ENCODE data around the gene LRRC74A. TPM values are rescaled to one million over a fixed set of nuclear protein-coding genes. Genes with fewer than 3 reads are reported as not detected.
A peak's percentile ranks its signal among the peaks of the same experiment; 100 is the strongest.

The LRRC74A gene
- total RNA-seq, 2 donors from 2014 or later = not detected

GRCh38 chr14:76844223-76844622 is 18.0 kb downstream of the LRRC74A start:
- no peak for DNase-seq (ENCODE audit: low spot score)
- peak; percentile 67 for ATAC-seq (ENCODE audit: insufficient number of reproducible peaks, low FRiP score, low read depth)
- H3K4me1 ChIP-seq (ENCODE audit: control insufficient read depth in 1 of 2, low read depth in 2 of 2) = peaks cover 0 to 5% of the 10 kb centered on the region in 2 donors
- H3K27me3 ChIP-seq (replicated peaks; ENCODE audit: insufficient read depth) = no peaks in the 10 kb centered on the region
- TF ChIP-seq CTCF (IDR thresholded peaks at IDR 0.05) = peak; percentile 20
- H3K9me3 ChIP-seq = no peaks in the 10 kb centered on the region
- H3K36me3 ChIP-seq = no peaks in the 10 kb centered on the region
- H3K4me3 ChIP-seq = no peak overlapping the region
- no peak overlapping the region for H3K27ac ChIP-seq

DNA sequence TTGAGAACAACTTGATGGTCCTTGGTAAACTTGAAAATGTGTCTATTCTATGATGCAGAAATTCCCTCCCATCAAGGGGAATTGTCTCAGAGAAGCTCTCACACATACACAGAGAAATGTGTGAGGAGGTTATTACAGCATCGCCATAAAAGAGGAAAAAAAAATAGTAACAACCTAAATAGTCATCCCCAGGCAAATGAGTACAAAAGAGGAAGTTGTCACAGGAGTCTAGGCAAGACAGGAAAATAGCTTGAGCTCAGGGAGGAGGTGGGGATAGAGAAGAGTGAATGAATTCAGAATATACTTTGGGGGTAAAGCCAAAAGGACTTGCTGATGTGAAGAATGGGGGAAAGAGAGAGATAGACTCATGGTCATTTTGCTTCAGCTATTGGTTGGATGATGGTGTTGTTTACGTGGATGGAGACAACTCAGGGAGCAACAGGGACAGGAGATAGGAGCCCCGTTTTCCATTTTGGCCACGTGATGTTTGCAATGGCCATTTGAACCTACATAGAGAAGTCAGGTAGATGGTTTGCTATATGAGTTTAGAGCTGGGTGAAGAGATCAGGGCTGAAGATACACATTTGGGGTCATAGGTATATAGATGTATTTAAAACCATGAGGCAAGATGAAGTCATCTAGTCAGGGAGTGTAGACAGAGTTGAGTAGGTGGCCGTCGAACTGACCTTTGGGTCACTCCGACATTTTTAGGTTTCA is 20.3 kb downstream of the LRRC74A start:
- Histone ChIP-seq H3K27me3 (replicated peaks; ENCODE audit: insufficient read depth) (no peaks in the 10 kb centered on the region), H3K9me3 (no peaks in the 10 kb centered on the region), H3K4me3 (no peak overlapping the region), H3K4me1 (ENCODE audit: control insufficient read depth in 1 of 2, low read depth in 2 of 2) (peaks cover 0 to 5% of the 10 kb centered on the region in 2 donors), H3K27ac (no peak overlapping the region), H3K36me3 (no peaks in the 10 kb centered on the region)
- TF ChIP-seq CTCF (IDR thresholded peaks at IDR 0.05) = no peak
- DNase-seq (ENCODE audit: low spot score) (no peak), ATAC-seq (ENCODE audit: insufficient number of reproducible peaks, low FRiP score, low read depth) (no peak)

- TF ChIP-seq CTCF (IDR thresholded peaks at IDR 0.05) = no peak
- no peaks in the 10 kb centered on the region for H3K36me3 ChIP-seq
- H3K27me3 ChIP-seq (replicated peaks; ENCODE audit: insufficient read depth) = no peaks in the 10 kb centered on the region
- no peak for ATAC-seq (ENCODE audit: insufficient number of reproducible peaks, low FRiP score, low read depth)
- no peak overlapping the region for H3K27ac ChIP-seq
- DNase-seq (ENCODE audit: low spot score) = no peak
- H3K4me3 ChIP-seq = no peak overlapping the region
- H3K9me3 ChIP-seq = no peaks in the 10 kb centered on the region
- peaks cover 0 to 5% of the 10 kb centered on the region in 2 donors for H3K4me1 ChIP-seq (ENCODE audit: control insufficient read depth in 1 of 2, low read depth in 2 of 2)
These were observed 22.7 kb downstream of the LRRC74A start for GRCh38 chr14:76848879-76849278.

- TF ChIP-seq CTCF (IDR thresholded peaks at IDR 0.05) = no peak
- Histone ChIP-seq H3K9me3 (no peaks in the 10 kb centered on the region), H3K27me3 (replicated peaks; ENCODE audit: insufficient read depth) (no peaks in the 10 kb centered on the region), H3K4me1 (ENCODE audit: control insufficient read depth in 1 of 2, low read depth in 2 of 2) (no peaks in the 10 kb centered on the region), H3K36me3 (no peaks in the 10 kb centered on the region), H3K4me3 (no peak overlapping the region), H3K27ac (no peak overlapping the region)
- no peak for DNase-seq (ENCODE audit: low spot score)
- ATAC-seq (ENCODE audit: insufficient number of reproducible peaks, low FRiP score, low read depth) = no peak
These were observed 28.9 kb downstream of the LRRC74A start for GRCh38 chr14:76855066-76855465.

DNA sequence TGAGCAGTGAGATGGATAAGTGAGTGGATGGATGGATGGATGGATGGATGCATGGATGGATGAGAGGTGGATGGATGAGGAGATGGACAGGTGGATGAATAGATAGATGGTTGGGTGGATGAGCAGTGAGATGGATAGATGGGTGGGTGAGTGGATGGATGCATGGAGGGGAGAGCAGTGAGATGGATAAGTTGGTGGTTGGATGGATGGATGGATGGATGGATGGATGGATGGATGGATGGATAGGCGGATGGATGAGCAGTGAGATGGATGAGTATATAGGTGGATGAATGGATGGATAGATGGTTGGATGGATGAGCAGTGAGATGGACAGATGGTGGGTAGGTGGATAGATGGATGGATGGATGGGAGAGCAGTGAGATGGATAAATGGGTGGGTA is 30.6 kb downstream of the LRRC74A start:
- Histone ChIP-seq H3K27me3 (replicated peaks; ENCODE audit: insufficient read depth) (no peaks in the 10 kb centered on the region), H3K36me3 (no peaks in the 10 kb centered on the region), H3K4me3 (no peak overlapping the region), H3K27ac (no peak overlapping the region), H3K4me1 (ENCODE audit: control insufficient read depth in 1 of 2, low read depth in 2 of 2) (no peaks in the 10 kb centered on the region), H3K9me3 (no peaks in the 10 kb centered on the region)
- DNase-seq (ENCODE audit: low spot score) = no peak
- no peak for ATAC-seq (ENCODE audit: insufficient number of reproducible peaks, low FRiP score, low read depth)
- no peak for TF ChIP-seq CTCF (IDR thresholded peaks at IDR 0.05)

All from thoracic aorta (tissue), 2 donors.